GM12801 (cell line): ENCODE measurements around the gene TBX2.

Experiments
- CTCF ChIP-seq: IDR thresholded peaks from one replicate; pipeline ENCODE4 v1.5.1; 2011; ENCODE audit warnings: control low read depth; ENCODE audit not compliant: insufficient read length; ENCODE audit errors: extremely low read depth

Gene TBX2

GRCh38 chr17:61366715-61367413 lies 32.8 kb upstream of the TBX2 start:
- no peak for TF ChIP-seq CTCF

GRCh38 chr17:61368049-61368831 lies 31.4 kb upstream of the TBX2 start:
- TF ChIP-seq CTCF = no peak

GRCh38 chr17:61368832-61369450 lies 30.7 kb upstream of the TBX2 start:
- TF ChIP-seq CTCF = no peak

- TF ChIP-seq CTCF = no peak
These were observed 29.9 kb upstream of the TBX2 start for GRCh38 chr17:61369751-61370150.

GRCh38 chr17:61371179-61371578 lies 28.5 kb upstream of the TBX2 start:
- no peak for TF ChIP-seq CTCF

- no peak for TF ChIP-seq CTCF
These were observed 28.0 kb upstream of the TBX2 start for GRCh38 chr17:61371606-61372005.

- TF ChIP-seq CTCF = no peak
These were observed 27.2 kb upstream of the TBX2 start for GRCh38 chr17:61372436-61372835.
